ENCODE measurements around the gene POU6F1. TPM values are rescaled to one million over a fixed set of nuclear protein-coding genes. Genes with fewer than 3 reads are reported as not detected.

The POU6F1 gene
- total and polyA plus RNA-seq, 4 donors = 0.33 to 2.8 (median 1.6) TPM

GRCh38 chr12:51185171-51185717, 32.6 kb downstream of the POU6F1 start:
- Histone ChIP-seq H3K9ac (ENCODE audit: low read depth in 1 of 2, low read length in 2 of 2) (no peak overlapping the region), H3K36me3 (ENCODE audit: control insufficient read depth in 4 of 4, insufficient read depth in 3 of 4, low read depth in 1 of 4, low read length in 3 of 4) (peaks cover 0 to 3% (median 0%) of the 10 kb centered on the region in 4 donors), H3K9me3 (ENCODE audit: control insufficient read depth in 4 of 4, low read length in 3 of 4) (no peaks in the 10 kb centered on the region), H3K4me1 (ENCODE audit: control insufficient read depth in 4 of 4, insufficient read depth in 4 of 4, low read length in 3 of 4) (no peaks in the 10 kb centered on the region), H3K27me3 (ENCODE audit: control insufficient read depth in 4 of 4, insufficient read depth in 4 of 4, low read length in 3 of 4) (no peaks in the 10 kb centered on the region), H3K27ac (ENCODE audit: low read depth in 1 of 2, low read length in 2 of 2) (no peak overlapping the region), H3K4me3 (ENCODE audit: low read depth in 1 of 3, low read length in 3 of 3) (no peak overlapping the region)
- DNase-seq (ENCODE audit: low spot score) = no peak
- WGBS = 74% methylated on average over 6 of the region's 6 CpGs
- TF ChIP-seq FOXA2 (IDR thresholded peaks at IDR 0.05) = no peak
- no peak for TF ChIP-seq MAX (IDR thresholded peaks at IDR 0.05)
- no peak for TF ChIP-seq HNF4A (conservative IDR thresholded peaks at IDR 0.05)
- TF ChIP-seq ZBTB33 (IDR thresholded peaks at IDR 0.05) = no peak
- no peak for TF ChIP-seq YY1 (IDR thresholded peaks at IDR 0.05)
- no peak for TF ChIP-seq CTCF (IDR thresholded peaks at IDR 0.05; ENCODE audit: low read depth, low read length, missing input control)
- no peak for TF ChIP-seq TAF1 (conservative IDR thresholded peaks at IDR 0.05)
- no peak for TF ChIP-seq SP1 (IDR thresholded peaks at IDR 0.05)
- no peak for TF ChIP-seq HNF4G (IDR thresholded peaks at IDR 0.05)
- TF ChIP-seq RXRA (IDR thresholded peaks at IDR 0.05) = no peak
- no peak for TF ChIP-seq FOXA1 (IDR thresholded peaks at IDR 0.05)
- no peak for TF ChIP-seq RAD21 (IDR thresholded peaks at IDR 0.05)

GRCh38 chr12:51183816-51184215, 34.0 kb downstream of the POU6F1 start:
- Histone ChIP-seq H3K27me3 (ENCODE audit: control insufficient read depth in 4 of 4, insufficient read depth in 4 of 4, low read length in 3 of 4) (no peaks in the 10 kb centered on the region), H3K36me3 (ENCODE audit: control insufficient read depth in 4 of 4, insufficient read depth in 3 of 4, low read depth in 1 of 4, low read length in 3 of 4) (no peaks in the 10 kb centered on the region), H3K9ac (ENCODE audit: low read depth in 1 of 2, low read length in 2 of 2) (no peak overlapping the region), H3K4me1 (ENCODE audit: control insufficient read depth in 4 of 4, insufficient read depth in 4 of 4, low read length in 3 of 4) (no peaks in the 10 kb centered on the region), H3K27ac (ENCODE audit: low read depth in 1 of 2, low read length in 2 of 2) (no peak overlapping the region), H3K4me3 (ENCODE audit: low read depth in 1 of 3, low read length in 3 of 3) (no peak overlapping the region), H3K9me3 (ENCODE audit: control insufficient read depth in 4 of 4, low read length in 3 of 4) (no peaks in the 10 kb centered on the region)
- no peak for DNase-seq (ENCODE audit: low spot score)
- TF ChIP-seq HNF4A (conservative IDR thresholded peaks at IDR 0.05) (no peak), YY1 (IDR thresholded peaks at IDR 0.05) (no peak), EGR1 (IDR thresholded peaks at IDR 0.05; ENCODE audit: low read depth in 2 of 2) (no peak), HNF4G (IDR thresholded peaks at IDR 0.05) (no peak)
- 61% methylated on average over 3 of the region's 3 CpGs for WGBS

GRCh38 chr12:51183349-51183748, 34.5 kb downstream of the POU6F1 start:
- 79% methylated on average over 3 of the region's 3 CpGs for WGBS
- Histone ChIP-seq H3K9ac (ENCODE audit: low read depth in 1 of 2, low read length in 2 of 2) (no peak overlapping the region), H3K27me3 (ENCODE audit: control insufficient read depth in 4 of 4, insufficient read depth in 4 of 4, low read length in 3 of 4) (no peaks in the 10 kb centered on the region), H3K9me3 (ENCODE audit: control insufficient read depth in 4 of 4, low read length in 3 of 4) (no peaks in the 10 kb centered on the region), H3K36me3 (ENCODE audit: control insufficient read depth in 4 of 4, insufficient read depth in 3 of 4, low read depth in 1 of 4, low read length in 3 of 4) (no peaks in the 10 kb centered on the region), H3K27ac (ENCODE audit: low read depth in 1 of 2, low read length in 2 of 2) (no peak overlapping the region), H3K4me3 (ENCODE audit: low read depth in 1 of 3, low read length in 3 of 3) (no peak overlapping the region), H3K4me1 (ENCODE audit: control insufficient read depth in 4 of 4, insufficient read depth in 4 of 4, low read length in 3 of 4) (no peaks in the 10 kb centered on the region)
- no peak for TF ChIP-seq GABPA (IDR thresholded peaks at IDR 0.05 in 1 of 2, conservative IDR thresholded peaks at IDR 0.05 in 1 of 2)
- TF ChIP-seq JUND (IDR thresholded peaks at IDR 0.05) = no peak
- TF ChIP-seq FOXA2 (IDR thresholded peaks at IDR 0.05) = no peak
- TF ChIP-seq ZBTB33 (IDR thresholded peaks at IDR 0.05) = no peak
- no peak for TF ChIP-seq SP1 (IDR thresholded peaks at IDR 0.05)
- TF ChIP-seq RXRA (IDR thresholded peaks at IDR 0.05) = no peak
- TF ChIP-seq REST (IDR thresholded peaks at IDR 0.05) = no peak
- TF ChIP-seq EGR1 (IDR thresholded peaks at IDR 0.05; ENCODE audit: low read depth in 2 of 2) = no peak
- TF ChIP-seq YY1 (IDR thresholded peaks at IDR 0.05) = no peak
- TF ChIP-seq NR2F2 (IDR thresholded peaks at IDR 0.05) = no peak
- no peak for TF ChIP-seq ATF3 (IDR thresholded peaks at IDR 0.05)
- TF ChIP-seq HNF4A (conservative IDR thresholded peaks at IDR 0.05) = no peak
- TF ChIP-seq RAD21 (IDR thresholded peaks at IDR 0.05) = no peak
- TF ChIP-seq HNF4G (IDR thresholded peaks at IDR 0.05) = no peak
- no peak for DNase-seq (ENCODE audit: low spot score)
